ENCODE results near the gene FAF1.

DNA sequence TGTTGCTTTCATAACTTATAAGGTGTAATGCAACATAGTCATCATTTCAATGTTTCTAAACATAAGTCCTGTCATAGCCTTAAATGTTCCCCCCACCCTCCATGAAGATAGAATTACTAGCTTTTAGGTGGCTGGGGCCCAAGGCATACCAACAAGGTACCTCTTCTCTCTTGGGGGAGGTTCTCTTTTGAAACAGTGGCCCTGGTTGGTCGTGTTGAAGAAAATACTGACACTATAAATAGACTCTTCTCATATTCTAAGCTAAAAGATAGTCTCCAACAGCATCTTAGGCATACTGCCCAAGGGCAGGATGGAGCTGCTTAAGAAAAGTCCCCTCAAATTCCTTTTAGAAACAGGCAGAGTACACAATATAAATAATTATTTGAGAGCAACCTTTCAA lies 255.0 kb downstream of the FAF1 start:
- TF ChIP-seq, protein P1, sequence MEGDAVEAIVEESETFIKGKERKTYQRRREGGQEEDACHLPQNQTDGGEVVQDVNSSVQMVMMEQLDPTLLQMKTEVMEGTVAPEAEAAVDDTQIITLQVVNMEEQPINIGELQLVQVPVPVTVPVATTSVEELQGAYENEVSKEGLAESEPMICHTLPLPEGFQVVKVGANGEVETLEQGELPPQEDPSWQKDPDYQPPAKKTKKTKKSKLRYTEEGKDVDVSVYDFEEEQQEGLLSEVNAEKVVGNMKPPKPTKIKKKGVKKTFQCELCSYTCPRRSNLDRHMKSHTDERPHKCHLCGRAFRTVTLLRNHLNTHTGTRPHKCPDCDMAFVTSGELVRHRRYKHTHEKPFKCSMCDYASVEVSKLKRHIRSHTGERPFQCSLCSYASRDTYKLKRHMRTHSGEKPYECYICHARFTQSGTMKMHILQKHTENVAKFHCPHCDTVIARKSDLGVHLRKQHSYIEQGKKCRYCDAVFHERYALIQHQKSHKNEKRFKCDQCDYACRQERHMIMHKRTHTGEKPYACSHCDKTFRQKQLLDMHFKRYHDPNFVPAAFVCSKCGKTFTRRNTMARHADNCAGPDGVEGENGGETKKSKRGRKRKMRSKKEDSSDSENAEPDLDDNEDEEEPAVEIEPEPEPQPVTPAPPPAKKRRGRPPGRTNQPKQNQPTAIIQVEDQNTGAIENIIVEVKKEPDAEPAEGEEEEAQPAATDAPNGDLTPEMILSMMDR (IDR thresholded peaks at IDR 0.05): no peak
- TF ChIP-seq POLR2A (IDR thresholded peaks at IDR 0.05): no peak

All from esophagus squamous epithelium (tissue), 4 donors.